Activated CD8-positive, alpha-beta T cell treated with anti-CD3 and anti-CD28 coated beads for 36 hours (primary cell): Measurements from ENCODE around the gene HADH. TPM values are rescaled to one million over a fixed set of nuclear protein-coding genes. Genes with fewer than 3 reads are reported as not detected.
"Not testable (repeated sequence)": the region's sequence is repeated elsewhere in the genome, so short reads cannot be mapped to it uniquely, and the experiment has no call there.

Experiments used
- ATAC-seq: fragments of 200-7000 bp; cut with Tn5 transposase; one replicate; pipeline ENCODE4 v1.10.0; 2021; ENCODE audit warnings: mild to moderate bottlenecking, moderate library complexity
- CTCF ChIA-PET: fragments of 350-600 bp; sonication (Branson Sonifier 250); formaldehyde crosslinking; loops from one replicate; lab custom pipeline; 2021; ENCODE audit warnings: antibody characterized with exemption; lab: Charles Lee
- POLR2A ChIA-PET: fragments of 350-600 bp; sonication (Branson Sonifier 250); formaldehyde crosslinking; loops from one replicate; lab custom pipeline; 2021; ENCODE audit warnings: antibody characterized with exemption; lab: Charles Lee
- DNase-seq: peaks from one replicate; pipeline ENCODE4 v3.0.0-alpha.2; 2020
- H3K27ac Mint-ChIP-seq: one replicate; pipeline ENCODE4 v1.8.0; 2021; ENCODE audit warnings: mild to moderate bottlenecking, mixed read lengths
- H3K27me3 Mint-ChIP-seq: one replicate; pipeline ENCODE4 v1.8.0; 2021; ENCODE audit warnings: mixed read lengths
- H3K36me3 Mint-ChIP-seq: one replicate; pipeline ENCODE4 v1.8.0; 2021; ENCODE audit warnings: low read depth, mixed read lengths
- H3K4me1 Mint-ChIP-seq: one replicate; pipeline ENCODE4 v1.8.0; 2021; ENCODE audit warnings: low read depth, mixed read lengths
- H3K4me3 Mint-ChIP-seq: one replicate; pipeline ENCODE4 v1.8.0; 2021; ENCODE audit warnings: mild to moderate bottlenecking, moderate library complexity, mixed read lengths
- H3K9me3 Mint-ChIP-seq: one replicate; pipeline ENCODE4 v1.8.0; 2021; ENCODE audit warnings: mixed read lengths
- intact Hi-C: fragments of 100-400 bp; cut with micrococcal nuclease; formaldehyde crosslinking; loops from one replicate; pipeline ENCODE4 v1.10.0; 2022
- total RNA-seq, 2 experiments: library from RNA; stranded (reverse); gene quantifications; one replicate each; pipeline ENCODE4 v1.2.3, GENCODE V29; 2021
- TF ChIP-seq, protein P1 (sequence below): fragments of 200-600 bp; IDR thresholded peaks from one replicate; pipeline ENCODE4 v1.8.0; 2022; ENCODE audit warnings: antibody characterized with exemption, mild to moderate bottlenecking

The HADH gene
- total RNA-seq, 2 experiments from 2014 or later = 50.3 to 50.7 TPM

DNA sequence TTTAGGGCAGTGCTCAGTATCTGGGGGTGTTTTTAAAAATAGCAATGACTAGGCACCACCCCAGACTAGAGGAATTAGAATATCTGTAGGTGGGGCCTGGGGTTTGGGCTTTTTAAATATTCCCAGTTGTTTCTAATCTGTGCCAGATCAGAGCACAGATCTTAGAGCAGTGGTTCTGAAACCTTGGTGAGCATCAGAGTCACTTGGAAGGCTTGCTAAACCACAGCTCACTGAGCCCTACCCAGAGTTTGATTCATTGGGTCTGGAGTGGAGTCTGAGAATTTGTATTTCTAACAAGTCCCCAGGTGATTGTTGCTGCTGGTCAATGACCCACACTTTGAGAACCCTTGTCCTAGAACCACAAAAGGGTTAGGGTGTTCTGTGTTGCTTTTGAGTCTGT is 16.7 kb downstream of the HADH start:
- ChIA-PET POLR2A (no interaction called here), CTCF (interaction anchor here (0.9 to 2.1 kb wide), 2 partner anchors 12 to 13 kb away, joined by 3 to 11 read pairs; no protein-coding TSS in a partner anchor)
- DNase-seq (no peak), ATAC-seq (peak; percentile 58)
- intact Hi-C loops = no loop called here
- H3K27me3 Mint-ChIP-seq = no peaks in the 10 kb centered on the region
- H3K4me1 Mint-ChIP-seq = peaks cover 34% of the 10 kb centered on the region
- H3K9me3 Mint-ChIP-seq = no peaks in the 10 kb centered on the region
- no peak overlapping the region for H3K4me3 Mint-ChIP-seq
- peaks cover 25% of the 10 kb centered on the region for H3K36me3 Mint-ChIP-seq
- no peak overlapping the region for H3K27ac Mint-ChIP-seq
- TF ChIP-seq, protein P1, sequence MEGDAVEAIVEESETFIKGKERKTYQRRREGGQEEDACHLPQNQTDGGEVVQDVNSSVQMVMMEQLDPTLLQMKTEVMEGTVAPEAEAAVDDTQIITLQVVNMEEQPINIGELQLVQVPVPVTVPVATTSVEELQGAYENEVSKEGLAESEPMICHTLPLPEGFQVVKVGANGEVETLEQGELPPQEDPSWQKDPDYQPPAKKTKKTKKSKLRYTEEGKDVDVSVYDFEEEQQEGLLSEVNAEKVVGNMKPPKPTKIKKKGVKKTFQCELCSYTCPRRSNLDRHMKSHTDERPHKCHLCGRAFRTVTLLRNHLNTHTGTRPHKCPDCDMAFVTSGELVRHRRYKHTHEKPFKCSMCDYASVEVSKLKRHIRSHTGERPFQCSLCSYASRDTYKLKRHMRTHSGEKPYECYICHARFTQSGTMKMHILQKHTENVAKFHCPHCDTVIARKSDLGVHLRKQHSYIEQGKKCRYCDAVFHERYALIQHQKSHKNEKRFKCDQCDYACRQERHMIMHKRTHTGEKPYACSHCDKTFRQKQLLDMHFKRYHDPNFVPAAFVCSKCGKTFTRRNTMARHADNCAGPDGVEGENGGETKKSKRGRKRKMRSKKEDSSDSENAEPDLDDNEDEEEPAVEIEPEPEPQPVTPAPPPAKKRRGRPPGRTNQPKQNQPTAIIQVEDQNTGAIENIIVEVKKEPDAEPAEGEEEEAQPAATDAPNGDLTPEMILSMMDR = no peak

DNA sequence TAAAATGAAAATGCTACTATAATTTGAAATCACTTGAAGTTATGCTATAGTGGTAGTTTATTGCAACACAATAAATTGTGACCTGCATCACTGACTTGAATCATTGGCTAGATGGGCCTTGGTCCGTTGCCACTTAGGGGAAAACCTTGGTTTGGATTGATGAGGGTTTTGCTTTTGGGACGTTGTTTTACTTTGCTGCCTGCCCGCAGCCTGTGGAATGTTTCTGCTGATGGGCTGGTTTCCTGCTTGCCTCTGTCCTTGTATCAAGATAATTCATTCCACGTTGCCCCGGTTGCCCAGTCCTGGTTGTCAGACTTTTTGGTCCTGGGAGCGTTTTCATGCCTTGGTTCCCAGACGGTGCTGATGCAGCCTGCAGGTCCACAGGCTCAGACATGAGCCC is 18.3 kb downstream of the HADH start:
- TF ChIP-seq, protein P1 = no peak

DNA sequence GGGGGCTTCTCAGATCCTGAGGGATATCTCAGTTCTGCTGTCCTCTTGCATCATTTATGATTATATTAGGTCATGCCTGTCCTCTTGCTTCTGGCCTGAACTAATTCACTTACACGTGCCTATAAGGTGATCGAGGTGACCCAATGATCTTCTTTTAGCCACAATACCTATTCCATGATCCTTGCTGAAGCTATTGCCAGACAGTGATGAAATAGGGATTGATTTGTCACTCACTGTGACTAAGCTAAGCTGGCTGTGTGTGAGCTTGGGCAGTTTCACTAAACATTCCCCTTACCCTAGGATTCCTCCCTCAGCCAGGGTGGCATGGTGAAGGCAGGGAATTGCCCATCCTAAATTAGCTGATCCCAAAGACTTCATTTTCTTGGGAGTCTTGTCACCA is 19.0 kb downstream of the HADH start:
- H3K4me1 Mint-ChIP-seq = peaks cover 28% of the 10 kb centered on the region
- no peak overlapping the region for H3K27ac Mint-ChIP-seq
- no peaks in the 10 kb centered on the region for H3K27me3 Mint-ChIP-seq
- ChIA-PET CTCF (interaction anchor here (1.2 to 1.9 kb wide), 2 partner anchors 11 to 16 kb away, joined by 3 to 14 read pairs; no protein-coding TSS in a partner anchor), POLR2A (no interaction called here)
- H3K36me3 Mint-ChIP-seq = peaks cover 27% of the 10 kb centered on the region
- ATAC-seq (no peak), DNase-seq (no peak)
- H3K9me3 Mint-ChIP-seq = no peaks in the 10 kb centered on the region
- TF ChIP-seq, protein P1 = no peak
- intact Hi-C loops = no loop called here
- no peak overlapping the region for H3K4me3 Mint-ChIP-seq

More for the DNA sequence above, 18.3 kb downstream of the HADH start:
- Mint-ChIP-seq H3K4me3 (no peak overlapping the region), H3K4me1 (peaks cover 34% of the 10 kb centered on the region), H3K9me3 (no peaks in the 10 kb centered on the region), H3K36me3 (peaks cover 27% of the 10 kb centered on the region), H3K27me3 (no peaks in the 10 kb centered on the region), H3K27ac (no peak overlapping the region)
- intact Hi-C loops = no loop called here
- POLR2A ChIA-PET = no interaction called here
- DNase-seq (no peak), ATAC-seq (no peak)
- CTCF ChIA-PET = no interaction called here

DNA sequence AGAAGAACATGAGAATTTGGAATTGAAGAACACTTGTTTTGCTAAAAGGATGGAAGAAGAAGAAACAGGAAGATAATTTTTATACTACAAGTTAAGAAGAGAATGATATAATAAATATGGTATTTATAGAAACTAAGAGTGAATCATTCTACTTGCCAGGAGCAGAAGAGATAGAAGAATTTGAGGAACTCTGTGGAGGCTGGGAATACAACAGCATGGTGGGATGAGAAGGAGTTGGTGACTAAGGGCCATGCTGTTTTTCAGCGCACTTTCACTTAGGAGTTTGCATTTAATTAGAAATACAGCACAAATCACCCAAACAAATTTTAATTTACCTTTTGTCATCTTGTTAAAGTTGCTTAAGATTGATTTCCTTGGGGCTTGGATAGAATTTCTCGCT is 20.5 kb downstream of the HADH start:
- Mint-ChIP-seq H3K4me1 (peaks cover 16% of the 10 kb centered on the region), H3K36me3 (peaks cover 28% of the 10 kb centered on the region), H3K4me3 (no peak overlapping the region), H3K27ac (no peak overlapping the region), H3K27me3 (no peaks in the 10 kb centered on the region), H3K9me3 (no peaks in the 10 kb centered on the region)
- POLR2A ChIA-PET = no interaction called here
- no peak for ATAC-seq
- intact Hi-C loops = no loop called here
- DNase-seq = no peak
- TF ChIP-seq, protein P1 = no peak
- CTCF ChIA-PET = interaction anchor here (0.9 to 1.9 kb wide), 2 partner anchors 9 kb away, joined by 3 to 14 read pairs; no protein-coding TSS in a partner anchor

DNA sequence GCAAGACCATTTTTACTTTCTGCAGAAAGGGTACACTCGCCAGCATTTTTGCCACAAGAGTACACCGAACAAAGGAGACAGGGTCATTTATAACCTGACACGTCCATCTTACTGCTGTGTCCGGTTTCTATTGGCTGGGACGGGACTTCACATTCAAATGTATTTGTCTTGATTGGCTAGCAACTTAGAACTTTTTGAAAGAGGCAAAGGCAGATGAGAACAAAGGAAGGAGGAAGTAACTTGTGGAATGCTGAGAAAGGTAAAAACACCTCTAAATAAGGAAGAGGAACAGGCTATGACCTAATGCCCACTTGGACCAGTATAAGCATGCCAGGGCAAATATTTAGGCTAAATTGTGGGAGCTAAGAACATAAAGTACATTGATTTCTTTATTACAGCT is 22.7 kb downstream of the HADH start:
- H3K4me3 Mint-ChIP-seq, DNase-seq, ATAC-seq, H3K9me3 Mint-ChIP-seq, H3K4me1 Mint-ChIP-seq, H3K27ac Mint-ChIP-seq, H3K27me3 Mint-ChIP-seq, intact Hi-C loops: not testable (repeated sequence)
- ChIA-PET POLR2A (interaction anchor here (0.6 kb wide), 1 partner anchor 508 kb away, joined by 3 read pairs; no protein-coding TSS in a partner anchor), CTCF (interaction anchor here (1.0 to 3.4 kb wide), 2 partner anchors 18 to 560 kb away, joined by 4 to 15 read pairs; no protein-coding TSS in a partner anchor)
- H3K36me3 Mint-ChIP-seq = peaks cover 30% of the 10 kb centered on the region
